ENCODE measurements around the gene DMD. TPM values are rescaled to one million over a fixed set of nuclear protein-coding genes. Genes with fewer than 3 reads are reported as not detected.

DMD gene
- total and polyA plus RNA-seq, 7 donors = 2.5 to 260 (median 183) TPM

GRCh38 chrX:31851761-31852160, 1359.6 kb downstream of the DMD start:
- H3K4me1 ChIP-seq = no peaks in the 10 kb centered on the region
- TF ChIP-seq POLR2A (IDR thresholded peaks at IDR 0.05) (no peak), POLR2AphosphoS5 (IDR thresholded peaks at IDR 0.05) (no peak), CTCF (IDR thresholded peaks at IDR 0.05) (no peak)
- no peaks in the 10 kb centered on the region for H3K36me3 ChIP-seq
- no peaks in the 10 kb centered on the region for H3K9me3 ChIP-seq
- no peak for DNase-seq
- no peaks in the 10 kb centered on the region for H3K27me3 ChIP-seq
- no peak overlapping the region for H3K4me3 ChIP-seq
- no peak overlapping the region for H3K27ac ChIP-seq
- 63 to 80% methylated on average over 1 of the region's 1 CpG for WGBS, 2 donors
- intact Hi-C loops (cut with DNase I) = no loop called here

- intact Hi-C loops (cut with DNase I) = no loop called here
- Histone ChIP-seq H3K4me3 (no peak overlapping the region), H3K27me3 (no peaks in the 10 kb centered on the region), H3K4me1 (no peaks in the 10 kb centered on the region), H3K9me3 (no peaks in the 10 kb centered on the region), H3K36me3 (no peaks in the 10 kb centered on the region), H3K27ac (no peak overlapping the region)
- WGBS, 2 donors = 35 to 72% methylated on average over 2 of the region's 2 CpGs
- TF ChIP-seq CTCF (IDR thresholded peaks at IDR 0.05) (no peak), POLR2AphosphoS5 (IDR thresholded peaks at IDR 0.05) (no peak), POLR2A (IDR thresholded peaks at IDR 0.05) (no peak), EP300 (IDR thresholded peaks at IDR 0.05) (no peak)
- DNase-seq = no peak
Observed at GRCh38 chrX:31847773-31848172, 1363.6 kb downstream of the DMD start.

GRCh38 chrX:31845003-31845402, 1366.3 kb downstream of the DMD start:
- H3K4me1 ChIP-seq = no peaks in the 10 kb centered on the region
- DNase-seq = no peak
- 82 to 95% methylated on average over 1 of the region's 1 CpG for WGBS, 2 donors
- TF ChIP-seq POLR2AphosphoS5 (IDR thresholded peaks at IDR 0.05) = no peak
- no peak for TF ChIP-seq CTCF (IDR thresholded peaks at IDR 0.05)
- no peak for TF ChIP-seq EP300 (IDR thresholded peaks at IDR 0.05)
- TF ChIP-seq POLR2A (IDR thresholded peaks at IDR 0.05) = no peak
- intact Hi-C loops (cut with DNase I) = no loop called here
- no peaks in the 10 kb centered on the region for H3K36me3 ChIP-seq
- H3K27ac ChIP-seq = no peak overlapping the region
- H3K27me3 ChIP-seq = no peaks in the 10 kb centered on the region
- no peaks in the 10 kb centered on the region for H3K9me3 ChIP-seq
- no peak overlapping the region for H3K4me3 ChIP-seq

DNA sequence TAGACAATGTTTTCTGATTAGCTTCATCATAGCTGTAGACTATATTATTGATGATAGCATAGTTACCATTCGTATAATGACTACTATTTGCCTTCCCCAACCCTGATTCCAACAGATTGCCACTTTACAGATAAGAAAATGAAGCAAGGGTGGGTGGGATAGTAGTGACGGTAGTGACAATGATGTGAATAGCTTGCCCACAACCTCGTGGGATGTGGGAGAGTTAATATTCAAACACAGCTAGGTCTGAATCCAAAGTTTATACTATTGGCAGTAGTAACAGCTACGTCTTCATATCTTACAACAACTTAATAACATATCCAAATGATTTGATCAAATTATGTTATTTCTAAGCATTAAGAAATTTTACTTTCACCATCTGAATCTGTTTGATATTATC, 1372.7 kb downstream of the DMD start:
- 72 to 81% methylated on average over 4 of the region's 4 CpGs for whole genome bisulfite sequencing, 2 donors
- Histone ChIP-seq H3K27me3 (no peaks in the 10 kb centered on the region), H3K4me1 (no peaks in the 10 kb centered on the region), H3K27ac (no peak overlapping the region), H3K4me3 (no peak overlapping the region), H3K36me3 (no peaks in the 10 kb centered on the region), H3K9me3 (no peaks in the 10 kb centered on the region)
- intact Hi-C loops (cut with DNase I) = no loop called here
- TF ChIP-seq POLR2AphosphoS5 (IDR thresholded peaks at IDR 0.05) (no peak), CTCF (IDR thresholded peaks at IDR 0.05) (no peak), EP300 (IDR thresholded peaks at IDR 0.05) (no peak), POLR2A (IDR thresholded peaks at IDR 0.05) (no peak)
- no peak for DNase-seq

GRCh38 chrX:31837445-31838049, 1373.8 kb downstream of the DMD start:
- WGBS, 2 donors = 83 to 88% methylated on average over 6 of the region's 6 CpGs

More at GRCh38 chrX:31837445-31838049, 1373.8 kb downstream of the DMD start:
- H3K36me3 ChIP-seq = no peaks in the 10 kb centered on the region
- H3K4me3 ChIP-seq = no peak overlapping the region
- TF ChIP-seq POLR2AphosphoS5 (IDR thresholded peaks at IDR 0.05) = no peak
- no peak for TF ChIP-seq CTCF (IDR thresholded peaks at IDR 0.05)
- TF ChIP-seq EP300 (IDR thresholded peaks at IDR 0.05) = no peak
- TF ChIP-seq POLR2A (IDR thresholded peaks at IDR 0.05) = no peak
- no peaks in the 10 kb centered on the region for H3K9me3 ChIP-seq
- no peak for DNase-seq
- intact Hi-C loops (cut with DNase I) = no loop called here
- H3K4me1 ChIP-seq = no peaks in the 10 kb centered on the region
- H3K27me3 ChIP-seq = no peaks in the 10 kb centered on the region
- H3K27ac ChIP-seq = no peak overlapping the region

Measured in sigmoid colon (tissue), 7 donors.